ENCODE measurements around the gene RBM26. TPM values are rescaled to one million over a fixed set of nuclear protein-coding genes. Genes with fewer than 3 reads are reported as not detected.

The RBM26 gene
- total RNA-seq, 2 experiments from 2014 or later, result 61.3 to 79.6 TPM

DNA sequence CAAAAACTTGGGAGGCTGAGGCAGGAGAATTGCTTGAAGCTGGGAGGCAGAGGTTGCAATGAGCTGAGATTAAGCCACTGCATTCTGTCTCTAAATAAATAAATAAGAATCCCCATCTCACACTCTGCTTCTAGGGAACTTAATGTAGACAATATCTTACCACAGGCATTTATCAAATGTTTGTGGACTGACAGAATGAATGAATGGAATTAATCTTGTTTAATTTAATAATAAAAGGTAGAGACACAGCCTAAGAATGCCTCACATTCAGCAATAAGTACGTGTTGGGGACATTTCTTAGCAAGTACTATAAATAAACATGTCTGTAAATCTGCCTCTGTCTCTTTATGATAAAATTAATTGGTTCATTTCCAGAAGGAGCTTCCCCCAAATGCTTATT, 36.2 kb upstream of the RBM26 start:
- intact Hi-C loops (cut with DNase I, micrococcal nuclease), result no loop called here
- ChIA-PET POLR2A (no interaction called here), CTCF (interaction anchor here (0.6 to 4.2 kb wide), 8 partner anchors 11 to 1321 kb away, joined by 3 to 24 read pairs (median 3); no protein-coding TSS in a partner anchor)
- H3K27ac Mint-ChIP-seq, result no peak overlapping the region
- no peaks in the 10 kb centered on the region for H3K27me3 Mint-ChIP-seq
- H3K36me3 Mint-ChIP-seq (ENCODE audit: low read depth), result no peaks in the 10 kb centered on the region
- DNase-seq (no peak), ATAC-seq (no peak)
- H3K4me1 Mint-ChIP-seq, result peaks cover 28% of the 10 kb centered on the region
- no peak overlapping the region for H3K4me3 Mint-ChIP-seq
- no peaks in the 10 kb centered on the region for H3K9me3 Mint-ChIP-seq (ENCODE audit: low read depth)

DNA sequence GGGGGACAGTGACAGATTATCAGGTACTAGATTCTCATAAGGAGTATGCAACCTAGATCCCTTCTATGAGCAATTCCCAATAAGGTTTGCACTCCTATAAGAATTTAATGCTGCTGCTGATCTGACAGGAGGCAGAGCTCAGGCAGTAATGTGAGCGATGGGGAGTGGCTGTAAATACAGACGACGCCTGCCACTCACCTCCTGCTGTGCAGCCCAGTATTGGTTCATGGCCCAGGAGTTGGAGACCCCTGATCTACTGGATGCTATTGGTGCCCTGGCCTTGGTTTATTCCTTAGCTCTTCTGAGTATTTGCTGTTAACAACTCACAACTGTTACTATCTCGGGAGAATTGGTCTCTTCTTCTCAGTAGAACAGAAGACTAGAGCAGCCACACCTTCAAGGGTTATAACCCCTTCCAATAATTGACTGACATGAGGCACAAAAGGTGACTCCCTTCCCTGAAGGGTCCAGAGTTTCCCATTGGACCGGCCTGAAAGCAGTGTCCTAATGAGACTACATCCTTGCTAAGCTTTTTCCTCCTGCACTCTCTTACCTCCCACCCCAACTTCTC, 35.0 kb upstream of the RBM26 start:
- ATAC-seq (no peak), DNase-seq (no peak)
- Mint-ChIP-seq H3K27me3 (no peaks in the 10 kb centered on the region), H3K36me3 (ENCODE audit: low read depth) (no peaks in the 10 kb centered on the region), H3K4me3 (no peak overlapping the region), H3K4me1 (peaks cover 17% of the 10 kb centered on the region), H3K9me3 (ENCODE audit: low read depth) (no peaks in the 10 kb centered on the region), H3K27ac (no peak overlapping the region)
- POLR2A ChIA-PET, result interaction anchor here (0.7 kb wide), 1 partner anchor 42 kb away, joined by 3 read pairs; no protein-coding TSS in a partner anchor
- intact Hi-C loops (cut with DNase I, micrococcal nuclease), result no loop called here
- CTCF ChIA-PET, result interaction anchor here (1.0 to 4.2 kb wide), 4 partner anchors 12 to 102 kb away, joined by 3 to 24 read pairs (median 10); no protein-coding TSS in a partner anchor

DNA sequence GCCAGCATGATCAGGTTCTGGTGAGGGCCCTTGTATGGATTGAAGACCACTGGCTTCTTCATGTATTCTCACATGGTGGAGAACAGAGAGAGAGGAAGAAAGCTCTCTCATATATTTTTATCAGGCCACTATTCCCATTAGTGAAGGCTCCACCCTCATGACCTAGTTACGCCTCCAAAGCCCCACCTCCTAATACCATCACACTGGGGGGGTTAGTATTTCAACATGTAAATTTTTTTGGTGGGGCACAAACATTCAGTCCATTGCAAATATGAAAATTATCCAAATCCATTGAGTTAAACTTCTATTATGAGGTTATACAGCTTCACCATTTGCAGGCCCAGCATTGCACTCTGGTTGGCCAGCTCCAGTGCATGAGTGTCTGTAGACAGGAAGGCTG, 33.2 kb upstream of the RBM26 start:
- ChIA-PET CTCF (interaction anchor here (1.2 kb wide), 1 partner anchor 15 kb away, joined by 5 read pairs; no protein-coding TSS in a partner anchor), POLR2A (no interaction called here)
- ATAC-seq, result no peak

DNA sequence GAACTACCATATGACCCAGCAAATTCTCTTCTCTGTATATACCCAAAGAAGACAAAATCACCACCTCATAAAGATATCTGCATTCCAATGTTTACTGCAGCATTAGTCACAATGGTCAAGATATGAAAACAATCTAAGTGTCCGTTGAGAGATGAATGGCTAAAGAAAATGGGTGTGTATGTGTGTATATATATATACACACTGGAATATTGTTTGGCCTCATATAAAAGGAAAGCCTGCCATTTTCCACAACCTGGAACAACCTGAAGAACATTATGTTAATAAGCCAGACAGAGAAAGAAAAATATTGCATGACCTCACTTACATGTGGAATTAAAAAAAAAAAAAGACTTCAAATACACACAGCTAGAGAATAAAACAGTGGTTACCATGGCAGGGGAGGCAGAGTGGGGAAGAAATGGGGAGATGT, 29.5 kb upstream of the RBM26 start:
- no peak for DNase-seq
- Mint-ChIP-seq H3K4me3 (no peak overlapping the region), H3K4me1 (peaks cover 9% of the 10 kb centered on the region), H3K27ac (no peak overlapping the region), H3K9me3 (ENCODE audit: low read depth) (peaks cover 2% of the 10 kb centered on the region), H3K36me3 (ENCODE audit: low read depth) (no peaks in the 10 kb centered on the region), H3K27me3 (no peaks in the 10 kb centered on the region)
- CTCF ChIA-PET, result no interaction called here
- intact Hi-C loops (cut with DNase I, micrococcal nuclease), result no loop called here
- POLR2A ChIA-PET, result no interaction called here
- ATAC-seq, result no peak

More for the DNA sequence above, 33.2 kb upstream of the RBM26 start:
- H3K27me3 Mint-ChIP-seq, result no peaks in the 10 kb centered on the region
- DNase-seq, result no peak
- H3K4me3 Mint-ChIP-seq, result no peak overlapping the region
- H3K9me3 Mint-ChIP-seq (ENCODE audit: low read depth), result no peaks in the 10 kb centered on the region
- H3K4me1 Mint-ChIP-seq, result peaks cover 14% of the 10 kb centered on the region
- intact Hi-C loops (cut with DNase I, micrococcal nuclease), result no loop called here
- H3K27ac Mint-ChIP-seq, result no peak overlapping the region
- no peaks in the 10 kb centered on the region for H3K36me3 Mint-ChIP-seq (ENCODE audit: low read depth)

DNA sequence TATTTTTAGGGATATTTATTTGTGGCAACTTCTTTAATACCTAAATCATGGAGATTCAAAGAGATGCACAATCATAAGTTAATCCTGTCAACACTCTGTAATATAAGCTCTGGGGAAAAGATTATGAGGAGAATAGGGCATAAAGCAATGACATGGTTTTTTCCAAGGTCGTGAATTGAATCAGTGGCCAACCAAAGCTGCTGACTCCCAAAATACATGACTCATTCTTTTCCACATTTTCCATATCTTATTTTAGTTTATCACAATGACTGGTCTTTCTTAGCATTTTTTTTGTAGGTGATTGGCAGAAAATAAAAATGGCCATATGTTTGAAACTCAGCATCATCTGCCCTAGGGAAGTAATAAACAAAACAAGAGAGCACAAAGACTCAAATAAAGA, 28.5 kb upstream of the RBM26 start:
- ATAC-seq (no peak), DNase-seq (no peak)
- Mint-ChIP-seq H3K36me3 (ENCODE audit: low read depth) (no peaks in the 10 kb centered on the region), H3K9me3 (ENCODE audit: low read depth) (peaks cover 2% of the 10 kb centered on the region), H3K27me3 (no peaks in the 10 kb centered on the region), H3K4me1 (peaks cover 13% of the 10 kb centered on the region), H3K4me3 (no peak overlapping the region), H3K27ac (no peak overlapping the region)
- intact Hi-C loops (cut with DNase I, micrococcal nuclease), result no loop called here
- POLR2A ChIA-PET, result no interaction called here
- CTCF ChIA-PET, result interaction anchor here (0.6 to 3.1 kb wide), 2 partner anchors 10 to 40 kb away, joined by 4 to 19 read pairs; no protein-coding TSS in a partner anchor

DNA sequence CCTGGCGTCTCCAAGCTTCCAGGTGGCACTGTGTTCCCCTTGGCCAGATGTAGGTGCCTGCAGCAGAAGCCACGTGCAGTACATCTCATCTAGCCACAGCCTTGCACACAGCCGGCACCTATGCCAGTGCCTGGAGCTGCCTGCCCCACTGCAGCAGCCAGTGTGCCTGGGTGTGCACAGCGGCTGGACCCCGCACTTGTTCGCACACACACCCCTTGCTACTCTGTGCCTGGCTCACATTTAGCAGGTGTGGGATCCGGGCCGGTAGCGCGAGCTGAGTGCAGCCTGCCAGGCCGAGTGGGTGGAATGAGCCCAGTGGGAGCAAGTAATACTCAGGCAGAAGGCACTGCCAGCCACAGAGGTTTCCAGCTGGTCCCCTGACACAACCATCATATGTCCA, 26.9 kb upstream of the RBM26 start:
- H3K27ac Mint-ChIP-seq, result no peak overlapping the region
- H3K4me3 Mint-ChIP-seq, result no peak overlapping the region
- H3K36me3 Mint-ChIP-seq (ENCODE audit: low read depth), result no peaks in the 10 kb centered on the region
- peaks cover 2% of the 10 kb centered on the region for H3K9me3 Mint-ChIP-seq (ENCODE audit: low read depth)
- POLR2A ChIA-PET, result no interaction called here
- intact Hi-C loops (cut with DNase I, micrococcal nuclease), result no loop called here
- DNase-seq (no peak), ATAC-seq (no peak)
- H3K27me3 Mint-ChIP-seq, result no peaks in the 10 kb centered on the region
- CTCF ChIA-PET, result interaction anchor here (0.6 to 3.1 kb wide), 7 partner anchors 9 to 108 kb away, joined by 3 to 19 read pairs (median 4); partner anchors contain the start of gene NDFIP2
- H3K4me1 Mint-ChIP-seq, result peaks cover 25% of the 10 kb centered on the region

DNA sequence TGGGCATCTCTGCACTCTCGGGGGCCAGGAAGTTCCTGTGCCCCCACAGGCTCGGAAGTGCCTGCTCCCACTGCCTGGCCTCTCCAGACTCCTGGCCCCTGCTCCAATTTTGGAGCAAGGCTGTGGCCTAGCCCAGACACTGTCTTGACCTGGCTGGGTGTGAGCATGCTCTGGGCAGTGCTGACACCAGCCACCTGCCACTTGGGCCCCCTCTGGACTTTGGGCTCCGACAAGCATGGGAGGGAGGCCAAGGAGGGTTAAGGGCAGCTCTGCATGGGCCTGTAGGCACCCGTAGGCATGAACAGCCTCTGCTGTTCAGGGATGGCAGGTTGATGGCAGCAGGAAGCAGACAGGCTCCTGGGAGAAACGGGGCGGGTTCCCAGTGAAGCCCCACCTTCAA, 26.0 kb upstream of the RBM26 start:
- POLR2A ChIA-PET, result no interaction called here
- CTCF ChIA-PET, result interaction anchor here (0.8 to 3.1 kb wide), 7 partner anchors 8 to 109 kb away, joined by 3 to 19 read pairs (median 4); no protein-coding TSS in a partner anchor
- ATAC-seq (no peak), DNase-seq (no peak)
- peaks cover 26% of the 10 kb centered on the region for H3K4me1 Mint-ChIP-seq
- intact Hi-C loops (cut with DNase I, micrococcal nuclease), result no loop called here
- H3K36me3 Mint-ChIP-seq (ENCODE audit: low read depth), result no peaks in the 10 kb centered on the region
- H3K4me3 Mint-ChIP-seq, result no peak overlapping the region
- no peak overlapping the region for H3K27ac Mint-ChIP-seq
- no peaks in the 10 kb centered on the region for H3K27me3 Mint-ChIP-seq
- peaks cover 2% of the 10 kb centered on the region for H3K9me3 Mint-ChIP-seq (ENCODE audit: low read depth)

DNA sequence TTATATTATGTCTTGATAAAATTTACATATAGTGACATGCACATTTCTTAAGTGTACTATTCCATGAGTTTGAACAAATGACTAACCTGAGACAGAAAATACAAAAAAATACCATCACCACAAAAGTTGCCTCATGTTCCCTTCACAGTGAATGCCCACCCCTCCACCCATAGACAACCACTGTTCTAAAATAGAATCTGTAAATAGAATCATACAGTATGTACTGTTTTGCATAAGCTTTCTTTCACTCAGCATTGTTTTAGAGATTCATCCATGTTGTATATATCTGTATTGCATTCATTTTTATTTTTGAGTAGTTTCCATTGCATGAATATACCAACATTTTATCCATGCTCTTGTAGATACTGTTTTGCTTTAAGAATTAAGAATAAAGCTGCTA, 23.3 kb upstream of the RBM26 start:
- no peaks in the 10 kb centered on the region for H3K27me3 Mint-ChIP-seq
- H3K36me3 Mint-ChIP-seq (ENCODE audit: low read depth), result no peaks in the 10 kb centered on the region
- no peak overlapping the region for H3K4me3 Mint-ChIP-seq
- ChIA-PET POLR2A (no interaction called here), CTCF (interaction anchor here (1.6 to 7.9 kb wide), 3 partner anchors 9 to 113 kb away, joined by 7 to 366 read pairs (median 7); no protein-coding TSS in a partner anchor)
- intact Hi-C loops (cut with DNase I, micrococcal nuclease), result no loop called here
- H3K27ac Mint-ChIP-seq, result no peak overlapping the region
- DNase-seq (no peak), ATAC-seq (no peak)
- H3K9me3 Mint-ChIP-seq (ENCODE audit: low read depth), result peaks cover 2% of the 10 kb centered on the region
- H3K4me1 Mint-ChIP-seq, result peaks cover 28% of the 10 kb centered on the region

DNA sequence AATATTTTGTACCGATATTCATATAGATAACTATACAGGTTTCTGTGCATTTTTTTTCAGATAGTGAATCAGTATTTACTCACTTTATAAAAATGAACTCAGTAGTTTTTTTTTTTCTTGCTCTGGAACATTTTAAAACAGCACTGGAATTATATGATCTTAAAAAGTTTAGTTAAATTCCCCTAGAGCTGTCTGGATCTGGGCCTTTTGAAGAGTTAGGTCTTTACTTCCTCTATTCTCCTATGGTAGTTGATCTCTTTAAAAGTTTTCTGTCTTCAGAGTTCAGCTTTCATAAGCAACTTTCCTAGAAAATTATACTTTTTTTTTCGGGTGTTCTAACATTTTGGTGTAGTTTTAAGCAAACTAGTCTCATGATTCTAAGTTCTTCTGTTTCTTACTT, 21.8 kb upstream of the RBM26 start:
- ChIA-PET CTCF (interaction anchor here (0.7 to 7.9 kb wide), 6 partner anchors 18 to 114 kb away, joined by 4 to 366 read pairs (median 6); no protein-coding TSS in a partner anchor), POLR2A (no interaction called here)
- DNase-seq (no peak), ATAC-seq (no peak)
- Mint-ChIP-seq H3K36me3 (ENCODE audit: low read depth) (no peaks in the 10 kb centered on the region), H3K4me1 (peaks cover 24% of the 10 kb centered on the region), H3K9me3 (ENCODE audit: low read depth) (peaks cover 2% of the 10 kb centered on the region), H3K4me3 (no peak overlapping the region), H3K27ac (no peak overlapping the region), H3K27me3 (no peaks in the 10 kb centered on the region)
- intact Hi-C loops (cut with DNase I, micrococcal nuclease), result no loop called here

DNA sequence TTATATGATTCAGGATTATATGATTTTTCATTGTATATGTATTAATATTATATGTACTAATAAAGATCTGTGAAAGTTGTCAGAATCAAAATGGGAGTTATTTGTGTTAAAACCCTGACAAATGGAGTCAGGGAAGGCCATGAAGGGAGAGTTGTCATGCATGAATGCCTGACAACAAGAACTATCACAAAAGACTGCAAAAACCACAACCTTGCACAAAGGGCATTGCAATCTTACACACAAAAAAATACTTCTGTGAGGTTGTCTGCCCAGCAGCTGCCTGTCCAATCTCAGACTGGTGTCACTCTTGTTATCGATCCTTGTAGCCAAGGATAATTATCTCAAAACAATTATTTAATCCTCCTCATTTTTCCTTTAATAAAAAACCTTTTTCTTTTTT, 21.2 kb upstream of the RBM26 start:
- no peak overlapping the region for H3K4me3 Mint-ChIP-seq
- ChIA-PET CTCF (interaction anchor here (1.3 to 7.9 kb wide), 4 partner anchors 18 to 115 kb away, joined by 4 to 366 read pairs (median 6); partner anchors contain the start of gene NDFIP2), POLR2A (no interaction called here)
- H3K36me3 Mint-ChIP-seq (ENCODE audit: low read depth), result no peaks in the 10 kb centered on the region
- DNase-seq (no peak), ATAC-seq (no peak)
- peaks cover 2% of the 10 kb centered on the region for H3K9me3 Mint-ChIP-seq (ENCODE audit: low read depth)
- no peak overlapping the region for H3K27ac Mint-ChIP-seq
- intact Hi-C loops (cut with DNase I, micrococcal nuclease), result no loop called here
- peaks cover 24% of the 10 kb centered on the region for H3K4me1 Mint-ChIP-seq
- no peaks in the 10 kb centered on the region for H3K27me3 Mint-ChIP-seq

DNA sequence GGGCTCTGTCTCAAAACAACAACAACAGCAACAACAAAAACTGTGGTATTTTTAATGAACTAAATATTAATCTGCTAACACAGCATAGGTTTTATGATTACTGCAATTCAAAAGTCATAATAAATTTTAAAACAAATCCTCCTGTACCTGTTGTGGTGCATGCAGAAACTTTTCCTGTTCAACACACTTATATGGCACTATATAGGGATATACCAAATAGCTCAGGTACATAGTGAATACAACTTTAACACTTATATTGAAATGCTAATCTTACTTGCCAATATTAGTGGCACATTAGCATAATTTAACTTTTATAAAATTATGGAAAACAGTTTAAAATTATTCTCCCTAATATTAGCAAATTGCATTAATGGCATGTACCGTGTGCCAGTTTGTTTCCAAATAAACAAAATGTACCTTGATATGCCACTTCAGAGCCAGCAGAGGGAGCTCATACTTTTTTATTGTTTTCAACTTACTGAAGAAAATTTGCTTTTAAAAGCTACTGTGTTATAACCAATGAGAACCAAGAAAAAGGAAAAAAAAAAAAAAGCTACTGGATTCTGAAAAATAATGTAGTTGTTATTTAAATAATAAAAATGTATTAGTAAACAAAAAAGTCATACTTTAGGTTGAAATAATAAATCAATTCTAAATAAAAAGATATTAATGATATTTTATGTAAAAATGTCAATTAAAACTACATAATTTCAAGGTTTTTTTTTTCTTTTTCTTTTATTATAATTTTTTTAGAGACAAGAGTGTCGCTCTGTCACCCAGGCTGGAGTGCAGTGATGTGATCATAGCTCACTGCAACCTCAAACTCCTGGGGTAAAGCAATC, 18.0 kb upstream of the RBM26 start:
- Mint-ChIP-seq H3K27ac (no peak overlapping the region), H3K9me3 (ENCODE audit: low read depth) (no peaks in the 10 kb centered on the region), H3K4me1 (peaks cover 15% of the 10 kb centered on the region), H3K4me3 (no peak overlapping the region), H3K27me3 (no peaks in the 10 kb centered on the region), H3K36me3 (ENCODE audit: low read depth) (no peaks in the 10 kb centered on the region)
- ChIA-PET POLR2A (interaction anchor here (0.6 to 1.5 kb wide), 11 partner anchors 24 to 232 kb away, joined by 3 to 8 read pairs (median 5); partner anchors contain the start of gene NDFIP2), CTCF (interaction anchor here (0.6 to 7.9 kb wide), 58 partner anchors 8 to 851 kb away, joined by 3 to 366 read pairs (median 5); partner anchors contain the start of genes NDFIP2 and RBM26)
- intact Hi-C loops (cut with DNase I, micrococcal nuclease), result loop anchor here (1.0 kb wide), 2 partner anchors 57 to 117 kb away; partner anchors contain the start of gene NDFIP2 (in 2 of the 2)
- DNase-seq, result no peak
- ATAC-seq, result peak; percentile 74

All from activated CD4-positive, alpha-beta T cell treated with anti-CD3 and anti-CD28 coated beads for 36 hours (primary cell).